HCT116 (cell line): ENCODE data around the gene TENM4. TPM values are rescaled to one million over a fixed set of nuclear protein-coding genes. Genes with fewer than 3 reads are reported as not detected.
A peak's percentile ranks its signal among the peaks of the same experiment; 100 is the strongest.

ENCODE experiments used
- ATAC-seq: fragments of 200-7000 bp; cut with Tn5 transposase; 2 replicates; pipeline ENCODE4 v1.9.1; 2020; ENCODE audit warnings: mild to moderate bottlenecking, moderate library complexity
- BruUV-seq: library from RNA; stranded (reverse); fragments of 400-500 nt; replicated peaks from 2 replicates; lab custom pipeline; 2021; lab: Mats Ljungman, UMichigan
- CTCF ChIA-PET: fragments of 300-600 bp; sonication (Branson Sonifier 250); formaldehyde crosslinking; loops from one replicate; lab custom pipeline; 2021; ENCODE audit warnings: antibody characterized with exemption; lab: Charles Lee
- POLR2A ChIA-PET: fragments of 300-600, 350-600 bp; sonication (Branson Sonifier 250); formaldehyde crosslinking; loops from one replicate; lab custom pipeline; 2021; ENCODE audit warnings: antibody characterized with exemption; lab: Charles Lee
- RAD21 ChIA-PET, 2 experiments: fragments of 300-600 bp; sonication (Branson Sonifier 250); formaldehyde crosslinking; loops; one replicate each; lab custom pipeline; 2023; ENCODE audit warnings: low total read pairs in 2 of 2; ENCODE audit not compliant: uncharacterized antibody in 2 of 2, unreplicated experiment in 2 of 2, low non-redundant PET in 1 of 2; lab: Charles Lee
- DNase-seq: peaks from one replicate; pipeline ENCODE4 v3.0.0-alpha.2; 2010; ENCODE audit warnings: low read depth, low spot score
- H2AFZ ChIP-seq: fragments of 200-600 bp; shearing (Covaris generic), sonication (generic); 2 replicates; pipeline ENCODE4 v1.6.1; 2017; ENCODE audit warnings: low read depth, mixed run types, mixed read lengths, antibody characterized with exemption, low read length; ENCODE audit not compliant: poor library complexity, severe bottlenecking
- H3K27ac ChIP-seq: 2 replicates; pipeline ENCODE4 v1.5.1; 2012; ENCODE audit warnings: low read depth, low read length
- H3K27me3 ChIP-seq: fragments of 200-600 bp; sonication (generic); 2 replicates; pipeline ENCODE4 v1.6.1; 2016; ENCODE audit warnings: mixed run types, low read length, mixed read lengths; ENCODE audit not compliant: insufficient read depth
- H3K36me3 ChIP-seq, 2 experiments: fragments of 200-500 bp in 1 of 2; fragments of 200-600 bp in 1 of 2; sonication (Bioruptor generic) in 1 of 2; sonication (generic) in 1 of 2; 2 replicates each; pipeline versions ENCODE4 v1.5.1 to v1.6.1; 2014 to 2016; ENCODE audit warnings: low read length in 2 of 2, inconsistent platforms in 1 of 2, mixed read lengths in 1 of 2, mixed run types in 1 of 2; ENCODE audit not compliant: insufficient read depth in 2 of 2, control insufficient read depth in 1 of 2
- H3K4me1 ChIP-seq, 2 experiments: fragments of 200-600 bp in 1 of 2; sonication (generic) in 1 of 2; 2 replicates each; pipeline versions ENCODE4 v1.5.1 to v1.6.1; 2012 to 2017; ENCODE audit warnings: low read length in 2 of 2, inconsistent platforms in 1 of 2, mild to moderate bottlenecking in 1 of 2, mixed read lengths in 1 of 2, mixed run types in 1 of 2, moderate library complexity in 1 of 2; ENCODE audit not compliant: insufficient read depth in 2 of 2, control insufficient read depth in 1 of 2
- H3K4me2 ChIP-seq: fragments of 200-600 bp; sonication (generic); 2 replicates; pipeline ENCODE4 v1.6.1; 2017; ENCODE audit warnings: mixed run types, low read length, mixed read lengths
- H3K4me3 ChIP-seq, 2 experiments: fragments of 200-600 bp in 1 of 2; sonication (generic) in 1 of 2; replicated peaks in 1 of 2; 2 replicates each; pipeline ENCODE4 v1.5.1; 2011 to 2016; ENCODE audit warnings: low read length in 2 of 2, control low read depth in 1 of 2, low read depth in 1 of 2, mild to moderate bottlenecking in 1 of 2, mixed read lengths in 1 of 2, mixed run types in 1 of 2
- H3K79me2 ChIP-seq: fragments of 200-600 bp; sonication (generic); 2 replicates; pipeline ENCODE4 v1.6.1; 2017; ENCODE audit warnings: mild to moderate bottlenecking, mixed run types, low read length, moderate library complexity, mixed read lengths; ENCODE audit not compliant: insufficient read depth
- H3K9ac ChIP-seq: fragments of 200-600 bp; sonication (generic); 2 replicates; pipeline ENCODE4 v1.6.1; 2016; ENCODE audit warnings: low read length, mixed read lengths
- H3K9me2 ChIP-seq: fragments of 200-600 bp; sonication (generic), shearing (Covaris generic); 2 replicates; pipeline ENCODE4 v1.6.1; 2017; ENCODE audit warnings: mixed run types, mild to moderate bottlenecking, moderate library complexity; ENCODE audit not compliant: insufficient read depth
- H3K9me3 ChIP-seq, 2 experiments: fragments of 200-500 bp in 1 of 2; fragments of 200-600 bp in 1 of 2; sonication (Bioruptor generic) in 1 of 2; sonication (generic) in 1 of 2; 2 replicates each; pipeline ENCODE4 v1.6.1; 2014 to 2017; ENCODE audit warnings: low read length in 2 of 2, mixed read lengths in 2 of 2, inconsistent platforms in 1 of 2, low read depth in 1 of 2, mild to moderate bottlenecking in 1 of 2, mixed run types in 1 of 2, moderate library complexity in 1 of 2; ENCODE audit not compliant: control insufficient read depth in 1 of 2, insufficient read depth in 1 of 2
- H4K20me1 ChIP-seq: fragments of 200-600 bp; sonication (generic), shearing (Covaris generic); 2 replicates; pipeline ENCODE4 v1.6.1; 2017; ENCODE audit warnings: mixed run types, mild to moderate bottlenecking, moderate library complexity; ENCODE audit not compliant: insufficient read depth
- CTCF ChIP-seq, 3 experiments: fragments of 200-600 bp in 1 of 3; sonication (generic) in 1 of 3; IDR thresholded peaks in 2 of 3; conservative IDR thresholded peaks in 1 of 3; 2 replicates each; pipeline ENCODE4 v1.5.1; 2012 to 2017; ENCODE audit warnings: low read depth in 2 of 3, low read length in 2 of 3, antibody characterized with exemption in 1 of 3, borderline replicate concordance in 1 of 3, control low read depth in 1 of 3, mild to moderate bottlenecking in 1 of 3, mixed read lengths in 1 of 3, mixed run types in 1 of 3, moderate library complexity in 1 of 3; ENCODE audit not compliant: insufficient read depth in 1 of 3
- EZH2 ChIP-seq: fragments of 200-600 bp; sonication (generic); IDR thresholded peaks from 2 replicates; pipeline ENCODE4 v1.6.1; 2017; ENCODE audit warnings: antibody characterized with exemption, mixed run types
- FOSL1 ChIP-seq: IDR thresholded peaks from 2 replicates; pipeline ENCODE4 v1.6.1; 2012; ENCODE audit warnings: low read depth
- MAX ChIP-seq: IDR thresholded peaks from 2 replicates; pipeline ENCODE4 v1.6.1; 2012
- RAD21 ChIP-seq: IDR thresholded peaks from 2 replicates; pipeline ENCODE4 v1.6.1; 2012; ENCODE audit warnings: low read depth, mild to moderate bottlenecking
- ZBTB33 ChIP-seq: IDR thresholded peaks from 2 replicates; pipeline ENCODE4 v1.6.1; 2011; ENCODE audit warnings: mild to moderate bottlenecking, low read length, moderate library complexity; ENCODE audit not compliant: insufficient replicate concordance; ENCODE audit errors: extremely low read depth
- intact Hi-C: fragments of 100-400 bp; cut with micrococcal nuclease; formaldehyde crosslinking; loops from 2 replicates; pipeline ENCODE4 v1.10.0; 2022
- total RNA-seq: library from RNA; stranded (reverse); gene quantifications from one replicate; pipeline ENCODE4 v1.2.1, GENCODE V29; 2021; ENCODE audit not compliant: unreplicated experiment

TENM4 gene
- total RNA-seq, 1 experiment from 2014 or later: 0.05 TPM

GRCh38 chr11:79062814-79063762, 377.7 kb downstream of the TENM4 start:
- ChIA-PET POLR2A (no interaction called here), RAD21 (interaction anchor here (0.8 to 1.0 kb wide), 2 partner anchors 37 kb away, joined by 4 read pairs; no protein-coding TSS in a partner anchor), CTCF (interaction anchor here (1.1 to 1.7 kb wide), 6 partner anchors 9 to 37 kb away, joined by 3 to 12 read pairs (median 5); no protein-coding TSS in a partner anchor)
- Histone ChIP-seq H3K9me2 (no peaks in the 10 kb centered on the region), H3K27me3 (peaks cover 4% of the 10 kb centered on the region; the same call in 1 of the 2 replicates), H4K20me1 (no peaks in the 10 kb centered on the region), H3K79me2 (no peaks in the 10 kb centered on the region), H2AFZ (no peak overlapping the region), H3K9ac (no peak overlapping the region), H3K9me3 (no peaks in the 10 kb centered on the region), H3K36me3 (no peaks in the 10 kb centered on the region), H3K4me3 (no peak overlapping the region), H3K27ac (no peak overlapping the region), H3K4me1 (no peaks in the 10 kb centered on the region), H3K4me2 (no peak overlapping the region)
- BruUV-seq: no TSS peak
- intact Hi-C loops: no loop called here
- DNase-seq (peak; percentile 12), ATAC-seq (peak; percentile 83)
- TF ChIP-seq ZBTB33: no peak
- TF ChIP-seq RAD21: peak; percentile 42; the same call in 1 of the 2 replicates
- TF ChIP-seq EZH2: no peak
- no peak for TF ChIP-seq FOSL1
- TF ChIP-seq MAX: no peak
- peak; percentile 33 to 55 (median 53); a peak in 4 of 6 replicates for TF ChIP-seq CTCF (IDR thresholded peaks at IDR 0.05 in 2 of 3, conservative IDR thresholded peaks at IDR 0.05 in 1 of 3; ENCODE audit: borderline replicate concordance in 1 of 3, insufficient read depth in 1 of 3, low read depth in 2 of 3, low read length in 2 of 3)
